Spleen (tissue), 7 donors: ENCODE results near the gene GRIN2C.

Source experiments
- POLR2A ChIP-seq, 3 donors: fragments of 450-650 bp; IDR thresholded peaks; one replicate each; pipeline ENCODE4 v1.5.1; 2017; ENCODE audit warnings: antibody characterized with exemption in 3 of 3, mild to moderate bottlenecking in 1 of 3
- TF ChIP-seq, protein P1 (sequence below), 11 experiments: fragments of 200-600 bp in 7 of 11; fragments of 450-650 bp in 4 of 11; sonication (generic) in 4 of 11; IDR thresholded peaks in 8 of 11; conservative IDR thresholded peaks in 3 of 11; 1 replicate in 7 of 11; 2 replicates in 4 of 11; pipeline versions ENCODE4 v1.4.0 to v1.8.0; 2016 to 2021; ENCODE audit warnings: antibody characterized with exemption in 11 of 11, inconsistent platforms in 4 of 11, mild to moderate bottlenecking in 1 of 11
- donor health status: DM: no; HTN: no; CAD: no; lungs with moderate emphysema.
- donor health status: DM: no; HTN: no; CAD: no.
- donor health status: DM: no; HTN: no; CAD: no.

DNA sequence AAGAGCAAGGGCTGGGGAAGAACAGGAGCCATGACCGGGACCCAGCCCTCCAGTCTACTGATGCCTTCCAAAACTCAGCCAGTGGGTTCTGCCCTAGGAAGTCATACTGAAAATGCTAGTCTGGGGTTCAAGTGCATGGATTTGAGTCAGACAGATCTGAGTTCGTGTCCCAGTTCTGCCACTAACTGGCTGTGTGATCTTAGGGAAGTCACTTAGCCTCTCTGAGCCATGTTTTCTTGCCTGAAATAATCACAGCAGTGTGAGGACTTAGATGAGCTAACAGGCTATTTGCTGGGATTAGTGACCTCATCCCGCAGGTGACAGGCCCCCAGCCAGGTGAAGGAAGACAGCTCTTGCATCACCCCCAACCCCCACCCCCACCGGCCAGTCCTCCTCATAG lies 4.4 kb downstream of the GRIN2C start:
- TF ChIP-seq, protein P1, sequence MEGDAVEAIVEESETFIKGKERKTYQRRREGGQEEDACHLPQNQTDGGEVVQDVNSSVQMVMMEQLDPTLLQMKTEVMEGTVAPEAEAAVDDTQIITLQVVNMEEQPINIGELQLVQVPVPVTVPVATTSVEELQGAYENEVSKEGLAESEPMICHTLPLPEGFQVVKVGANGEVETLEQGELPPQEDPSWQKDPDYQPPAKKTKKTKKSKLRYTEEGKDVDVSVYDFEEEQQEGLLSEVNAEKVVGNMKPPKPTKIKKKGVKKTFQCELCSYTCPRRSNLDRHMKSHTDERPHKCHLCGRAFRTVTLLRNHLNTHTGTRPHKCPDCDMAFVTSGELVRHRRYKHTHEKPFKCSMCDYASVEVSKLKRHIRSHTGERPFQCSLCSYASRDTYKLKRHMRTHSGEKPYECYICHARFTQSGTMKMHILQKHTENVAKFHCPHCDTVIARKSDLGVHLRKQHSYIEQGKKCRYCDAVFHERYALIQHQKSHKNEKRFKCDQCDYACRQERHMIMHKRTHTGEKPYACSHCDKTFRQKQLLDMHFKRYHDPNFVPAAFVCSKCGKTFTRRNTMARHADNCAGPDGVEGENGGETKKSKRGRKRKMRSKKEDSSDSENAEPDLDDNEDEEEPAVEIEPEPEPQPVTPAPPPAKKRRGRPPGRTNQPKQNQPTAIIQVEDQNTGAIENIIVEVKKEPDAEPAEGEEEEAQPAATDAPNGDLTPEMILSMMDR (IDR thresholded peaks at IDR 0.05 in 8 of 11, conservative IDR thresholded peaks at IDR 0.05 in 3 of 11): no peak
- no peak for TF ChIP-seq POLR2A (IDR thresholded peaks at IDR 0.05)
